Mesendoderm (in vitro differentiated cells): Measurements from ENCODE around the gene MYT1.

Experiments
- DNase-seq: peaks from one replicate; pipeline ENCODE4 v3.0.0; 2013
- H2AK5ac ChIP-seq: 2 replicates; pipeline ENCODE4 v1.6.1; 2013; ENCODE audit warnings: low read length, inconsistent platforms
- H2BK120ac ChIP-seq: 2 replicates; pipeline ENCODE4 v1.6.1; 2013; ENCODE audit warnings: low read depth, mild to moderate bottlenecking, low read length, moderate library complexity, mixed read lengths
- H2BK15ac ChIP-seq: replicated peaks from 2 replicates; pipeline ENCODE4 v1.6.1; 2013; ENCODE audit warnings: low read depth, mild to moderate bottlenecking, moderate library complexity
- H2BK5ac ChIP-seq: 2 replicates; pipeline ENCODE4 v1.6.1; 2013; ENCODE audit warnings: low read length, inconsistent platforms
- H3K18ac ChIP-seq: 2 replicates; pipeline ENCODE4 v1.6.1; 2013; ENCODE audit warnings: mild to moderate bottlenecking, low read length, mixed read lengths
- H3K23ac ChIP-seq: one replicate; pipeline ENCODE4 v1.6.1; 2013; ENCODE audit warnings: low read length
- H3K27ac ChIP-seq: 2 replicates; pipeline ENCODE4 v1.5.1; 2013; ENCODE audit warnings: low read depth, mild to moderate bottlenecking, inconsistent platforms, low read length, moderate library complexity
- H3K27me3 ChIP-seq: 2 replicates; pipeline ENCODE4 v1.6.1; 2013; ENCODE audit warnings: low read length, control low read depth, mild to moderate bottlenecking, inconsistent platforms; ENCODE audit not compliant: insufficient read depth, poor library complexity
- H3K36me3 ChIP-seq: 2 replicates; pipeline ENCODE4 v1.6.1; 2013; ENCODE audit warnings: low read length, inconsistent platforms; ENCODE audit not compliant: control insufficient read depth, insufficient read depth
- H3K4ac ChIP-seq: one replicate; pipeline ENCODE4 v1.6.1; 2013; ENCODE audit warnings: low read depth, mild to moderate bottlenecking, low read length, moderate library complexity
- H3K4me1 ChIP-seq: 2 replicates; pipeline ENCODE4 v1.6.1; 2013; ENCODE audit warnings: low read depth, low read length, inconsistent platforms; ENCODE audit not compliant: control insufficient read depth
- H3K4me2 ChIP-seq: 2 replicates; pipeline ENCODE4 v1.6.1; 2013; ENCODE audit warnings: low read length
- H3K4me3 ChIP-seq: 2 replicates; pipeline ENCODE4 v1.5.1; 2013; ENCODE audit warnings: mild to moderate bottlenecking, low read length
- H3K56ac ChIP-seq: one replicate; pipeline ENCODE4 v1.6.1; 2013; ENCODE audit warnings: low read length
- H3K79me1 ChIP-seq: 2 replicates; pipeline ENCODE4 v1.6.1; 2013; ENCODE audit warnings: low read length, inconsistent platforms
- H3K79me2 ChIP-seq: 2 replicates; pipeline ENCODE4 v1.6.1; 2013; ENCODE audit warnings: mild to moderate bottlenecking, low read length; ENCODE audit not compliant: control insufficient read depth, insufficient read depth
- H3K9ac ChIP-seq: 2 replicates; pipeline ENCODE4 v1.6.1; 2013; ENCODE audit warnings: low read length, inconsistent platforms
- H4K5ac ChIP-seq: one replicate; pipeline ENCODE4 v1.6.1; 2013; ENCODE audit warnings: low read length
- H4K8ac ChIP-seq: one replicate; pipeline ENCODE4 v1.6.1; 2013; ENCODE audit warnings: low read depth, mild to moderate bottlenecking, control low read depth, low read length, moderate library complexity
- WGBS: extraction: QIAGEN DNeasy Blood & Tissue Kit; methylation state at CpG from one replicate; pipeline ENCODE4 v1.1.7; 2013; ENCODE audit warnings: low lambda C conversion rate, missing lambda C conversion rate; ENCODE audit not compliant: insufficient coverage; ENCODE audit errors: extremely low coverage; 5-methylcytosine and 5-hydroxymethylcytosine counted together

The MYT1 gene

GRCh38 chr20:64273109-64273508, 108.9 kb downstream of the MYT1 start:
- Histone ChIP-seq H3K4me3 (no peak overlapping the region), H3K27ac (no peak overlapping the region), H3K18ac (no peak overlapping the region), H3K23ac (no peak overlapping the region), H3K9ac (no peak overlapping the region), H3K4me2 (no peak overlapping the region), H3K4ac (no peak overlapping the region), H4K8ac (no peak overlapping the region), H4K5ac (no peak overlapping the region), H3K56ac (no peak overlapping the region), H3K79me2 (peaks cover 4% of the 10 kb centered on the region), H2BK15ac (no peak overlapping the region), H2BK5ac (no peak overlapping the region), H2AK5ac (no peak overlapping the region), H3K27me3 (no peaks in the 10 kb centered on the region), H3K36me3 (no peaks in the 10 kb centered on the region), H2BK120ac (no peak overlapping the region), H3K79me1 (peaks cover 8% of the 10 kb centered on the region), H3K4me1 (no peaks in the 10 kb centered on the region)
- WGBS: no CpG with 5 or more reads among the region's 19 CpGs
- DNase-seq: no peak

- Histone ChIP-seq H4K8ac (no peak overlapping the region), H3K4me1 (no peaks in the 10 kb centered on the region), H2BK120ac (no peak overlapping the region), H3K23ac (no peak overlapping the region), H3K9ac (no peak overlapping the region), H2BK5ac (no peak overlapping the region), H4K5ac (no peak overlapping the region), H2AK5ac (no peak overlapping the region), H3K36me3 (no peaks in the 10 kb centered on the region), H3K27ac (no peak overlapping the region), H3K56ac (no peak overlapping the region), H3K18ac (no peak overlapping the region), H3K4me3 (no peak overlapping the region), H2BK15ac (no peak overlapping the region), H3K4me2 (no peak overlapping the region), H3K27me3 (no peaks in the 10 kb centered on the region), H3K79me2 (no peaks in the 10 kb centered on the region), H3K79me1 (no peaks in the 10 kb centered on the region), H3K4ac (no peak overlapping the region)
- DNase-seq: no peak
- no CpG with 5 or more reads among the region's 7 CpGs for WGBS
These were observed 112.6 kb downstream of the MYT1 start for GRCh38 chr20:64276817-64277216.

GRCh38 chr20:64277571-64278316, 113.5 kb downstream of the MYT1 start:
- H2BK5ac ChIP-seq: no peak overlapping the region
- H3K27ac ChIP-seq: no peak overlapping the region
- no peaks in the 10 kb centered on the region for H3K79me1 ChIP-seq
- no peak overlapping the region for H3K4ac ChIP-seq
- H3K4me2 ChIP-seq: no peak overlapping the region
- H2BK120ac ChIP-seq: no peak overlapping the region
- H3K18ac ChIP-seq: no peak overlapping the region
- no peak overlapping the region for H3K56ac ChIP-seq
- DNase-seq: no peak
- H3K9ac ChIP-seq: no peak overlapping the region
- no peaks in the 10 kb centered on the region for H3K36me3 ChIP-seq
- no CpG with 5 or more reads among the region's 10 CpGs for WGBS
- H3K79me2 ChIP-seq: no peaks in the 10 kb centered on the region
- H4K8ac ChIP-seq: no peak overlapping the region
- H4K5ac ChIP-seq: no peak overlapping the region
- no peak overlapping the region for H3K23ac ChIP-seq
- no peak overlapping the region for H2AK5ac ChIP-seq
- no peak overlapping the region for H3K4me3 ChIP-seq
- no peaks in the 10 kb centered on the region for H3K27me3 ChIP-seq
- H2BK15ac ChIP-seq: no peak overlapping the region
- H3K4me1 ChIP-seq: no peaks in the 10 kb centered on the region

- H3K23ac ChIP-seq: no peak overlapping the region
- no CpG with 5 or more reads among the region's 4 CpGs for WGBS
- H3K4me1 ChIP-seq: no peaks in the 10 kb centered on the region
- H2BK120ac ChIP-seq: no peak overlapping the region
- no peak overlapping the region for H3K4me2 ChIP-seq
- no peak overlapping the region for H3K27ac ChIP-seq
- H3K36me3 ChIP-seq: no peaks in the 10 kb centered on the region
- no peak overlapping the region for H2BK5ac ChIP-seq
- H3K79me2 ChIP-seq: no peaks in the 10 kb centered on the region
- no peaks in the 10 kb centered on the region for H3K27me3 ChIP-seq
- H2BK15ac ChIP-seq: no peak overlapping the region
- H4K8ac ChIP-seq: no peak overlapping the region
- H3K18ac ChIP-seq: no peak overlapping the region
- H3K9ac ChIP-seq: no peak overlapping the region
- no peak for DNase-seq
- no peak overlapping the region for H3K4me3 ChIP-seq
- no peak overlapping the region for H2AK5ac ChIP-seq
- H3K4ac ChIP-seq: no peak overlapping the region
- H4K5ac ChIP-seq: no peak overlapping the region
- no peaks in the 10 kb centered on the region for H3K79me1 ChIP-seq
- H3K56ac ChIP-seq: no peak overlapping the region
These were observed 114.0 kb downstream of the MYT1 start for GRCh38 chr20:64278317-64278681.

DNA sequence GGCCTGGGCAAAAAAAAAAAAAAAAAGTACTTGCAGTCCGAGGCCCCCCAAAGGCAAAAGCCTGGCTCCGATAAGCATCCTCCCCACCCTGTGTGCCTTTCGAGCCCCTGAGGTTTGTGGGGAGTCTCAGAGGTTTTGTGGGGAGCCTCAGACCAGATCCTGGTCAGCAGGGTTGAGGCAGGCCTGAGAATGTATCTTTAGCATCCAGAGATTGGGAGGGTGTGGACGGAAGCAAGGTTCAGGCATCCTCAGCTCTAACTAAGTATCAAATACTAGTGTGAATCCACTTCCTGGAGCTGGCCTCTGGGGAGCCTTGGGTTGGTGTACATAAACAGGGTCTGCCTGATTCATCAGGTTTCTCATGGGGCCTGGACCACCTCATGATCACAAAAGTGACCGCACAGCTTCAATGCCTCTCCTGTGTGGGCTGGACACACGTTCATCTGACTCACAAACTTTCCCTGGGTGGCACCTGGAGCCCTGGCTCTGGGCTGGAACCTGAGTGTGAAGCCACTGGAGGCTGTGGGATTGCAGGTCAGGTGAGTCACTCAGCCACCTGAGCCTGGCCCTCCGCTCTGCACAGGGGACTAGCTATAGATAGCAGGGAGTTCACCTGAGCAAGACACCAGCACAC, 115.7 kb downstream of the MYT1 start:
- WGBS: no CpG with 5 or more reads among the region's 7 CpGs
- H3K4ac ChIP-seq: no peak overlapping the region

DNA sequence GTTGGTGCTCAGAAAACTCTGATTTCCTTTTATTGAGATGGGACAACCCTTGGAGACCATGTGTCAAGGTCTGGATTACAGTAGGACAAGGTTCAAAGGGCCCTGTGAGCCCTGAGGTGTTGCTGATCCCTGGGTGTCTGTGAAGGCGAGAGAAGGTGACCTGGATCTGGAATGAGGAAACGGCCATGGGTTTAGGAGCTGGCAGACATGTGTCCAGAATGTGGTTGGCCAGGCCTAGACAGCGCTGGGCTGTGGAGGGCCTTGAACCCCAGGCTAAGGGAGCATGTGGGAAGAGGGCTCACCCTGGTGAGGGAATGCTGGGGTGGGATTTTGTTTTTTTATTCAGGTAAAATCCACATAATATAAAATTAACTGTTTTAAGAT, 116.2 kb downstream of the MYT1 start:
- no peaks in the 10 kb centered on the region for H3K27me3 ChIP-seq
- H3K23ac ChIP-seq: no peak overlapping the region
- no peak overlapping the region for H4K5ac ChIP-seq
- H3K4me1 ChIP-seq: no peaks in the 10 kb centered on the region
- no peak overlapping the region for H2BK5ac ChIP-seq
- H2BK15ac ChIP-seq: no peak overlapping the region
- H3K18ac ChIP-seq: no peak overlapping the region
- H2BK120ac ChIP-seq: no peak overlapping the region
- no peak overlapping the region for H3K9ac ChIP-seq
- H3K27ac ChIP-seq: no peak overlapping the region
- no peak overlapping the region for H2AK5ac ChIP-seq
- H3K56ac ChIP-seq: no peak overlapping the region
- no peak overlapping the region for H3K4me2 ChIP-seq
- no CpG with 5 or more reads among the region's 3 CpGs for WGBS
- no peaks in the 10 kb centered on the region for H3K79me1 ChIP-seq
- H3K79me2 ChIP-seq: no peaks in the 10 kb centered on the region
- no peak overlapping the region for H4K8ac ChIP-seq
- no peak overlapping the region for H3K4ac ChIP-seq
- H3K4me3 ChIP-seq: no peak overlapping the region
- no peaks in the 10 kb centered on the region for H3K36me3 ChIP-seq
- DNase-seq: no peak

More for the DNA sequence above, 115.7 kb downstream of the MYT1 start:
- DNase-seq: no peak
- Histone ChIP-seq H3K23ac (no peak overlapping the region), H4K8ac (no peak overlapping the region), H3K18ac (no peak overlapping the region), H3K36me3 (no peaks in the 10 kb centered on the region), H3K4me1 (no peaks in the 10 kb centered on the region), H3K56ac (no peak overlapping the region), H2BK5ac (no peak overlapping the region), H2BK15ac (no peak overlapping the region), H3K9ac (no peak overlapping the region), H3K79me1 (no peaks in the 10 kb centered on the region), H4K5ac (no peak overlapping the region), H2AK5ac (no peak overlapping the region), H3K27me3 (no peaks in the 10 kb centered on the region), H3K79me2 (no peaks in the 10 kb centered on the region), H3K27ac (no peak overlapping the region), H2BK120ac (no peak overlapping the region), H3K4me2 (no peak overlapping the region), H3K4me3 (no peak overlapping the region)
